GM21528 (cell line): Measurements from ENCODE around the gene CFAP97.
"Not testable (repeated sequence)": the region's sequence is repeated elsewhere in the genome, so short reads cannot be mapped to it uniquely, and the experiment has no call there.

Source experiments
- ATAC-seq: cut with Tn5 transposase; IDR thresholded peaks from one replicate; pipeline ENCODE4 v1.9.1; 2021; ENCODE audit warnings: mild to moderate bottlenecking, moderate library complexity; ENCODE audit not compliant: unreplicated experiment, low FRiP score

The CFAP97 gene

GRCh38 chr4:185224597-185224996, 20.8 kb upstream of the CFAP97 start:
- ATAC-seq: no peak

GRCh38 chr4:185222598-185222997, 18.8 kb upstream of the CFAP97 start:
- no peak for ATAC-seq

- no peak for ATAC-seq
Measured at GRCh38 chr4:185221912-185222311, 18.1 kb upstream of the CFAP97 start.

- ATAC-seq: no peak
Measured at GRCh38 chr4:185221491-185221890, 17.7 kb upstream of the CFAP97 start.

GRCh38 chr4:185219551-185220344, 15.9 kb upstream of the CFAP97 start:
- peak; percentile 74 for ATAC-seq

GRCh38 chr4:185218312-185218711, 14.5 kb upstream of the CFAP97 start:
- no peak for ATAC-seq

GRCh38 chr4:185217408-185217975, 13.7 kb upstream of the CFAP97 start:
- ATAC-seq: no peak

GRCh38 chr4:185215261-185215660, 11.5 kb upstream of the CFAP97 start:
- ATAC-seq: no peak

- ATAC-seq: peak; percentile 53
Measured at GRCh38 chr4:185213877-185214276, 10.1 kb upstream of the CFAP97 start.

- ATAC-seq: no peak
Measured at GRCh38 chr4:185212581-185212980, 8.8 kb upstream of the CFAP97 start.

GRCh38 chr4:185211641-185212040, 7.8 kb upstream of the CFAP97 start:
- no peak for ATAC-seq

GRCh38 chr4:185211035-185211434, 7.2 kb upstream of the CFAP97 start:
- ATAC-seq: no peak

- ATAC-seq: peak; percentile 18
Measured at GRCh38 chr4:185210102-185210981, 6.5 kb upstream of the CFAP97 start.

- ATAC-seq: peak; percentile 12
Measured at GRCh38 chr4:185209852-185210101, 6.0 kb upstream of the CFAP97 start.

GRCh38 chr4:185209031-185209851, 5.4 kb upstream of the CFAP97 start, which contains the start of gene SNX25:
Gene SNX25, plus strand, starts transcription at chr4:185209598. Its CDS starts 229 bp downstream, at chr4:185209827.
- peak; percentile 72 for ATAC-seq

GRCh38 chr4:185207466-185207865, 3.7 kb upstream of the CFAP97 start:
- no peak for ATAC-seq

- ATAC-seq: no peak
Measured at GRCh38 chr4:185205697-185206342, 2.0 kb upstream of the CFAP97 start.

- not testable (repeated sequence) for ATAC-seq
Measured at GRCh38 chr4:185205073-185205472, 1.3 kb upstream of the CFAP97 start.

GRCh38 chr4:185204238-185204910, 574 bp upstream of the CFAP97 start:
- ATAC-seq: no peak
